H1 (cell line): ENCODE data around the gene TNRC6B. TPM values are rescaled to one million over a fixed set of nuclear protein-coding genes. Genes with fewer than 3 reads are reported as not detected.

ENCODE experiments used
- CTCF ChIA-PET: fragments of 300-600 bp; sonication (Branson Sonifier 250); formaldehyde crosslinking; loops from one replicate; lab custom pipeline; 2021; ENCODE audit not compliant: partially characterized antibody; lab: Charles Lee
- POLR2A ChIA-PET: fragments of 300-600 bp; sonication (Branson Sonifier 250); formaldehyde crosslinking; loops from one replicate; lab custom pipeline; 2021; ENCODE audit warnings: inconsistent platforms; ENCODE audit not compliant: partially characterized antibody; lab: Charles Lee
- DNase-seq, 2 experiments: peaks; one replicate each; pipeline versions ENCODE4 v3.0.0 to v3.0.0-alpha.2; 2010 to 2022; ENCODE audit warnings: low spot score in 2 of 2, low read depth in 1 of 2, mixed read lengths in 1 of 2
- FAIRE-seq: peaks from 2 replicates; lab custom pipeline; 2011; peaks lifted over from hg19 to GRCh38; lab: Jason Lieb, UNC
- H2AFZ ChIP-seq: 2 replicates; pipeline ENCODE4 v1.8.1; 2012; ENCODE audit warnings: low read length, inconsistent platforms
- H2AK5ac ChIP-seq: 2 replicates; pipeline ENCODE4 v1.6.1; 2013; ENCODE audit warnings: low read depth, low read length
- H2BK120ac ChIP-seq: replicated peaks from 2 replicates; pipeline ENCODE3; 2013; ENCODE audit warnings: low read depth, low read length, inconsistent platforms
- H2BK12ac ChIP-seq: 2 replicates; pipeline ENCODE4 v1.6.1; 2013; ENCODE audit warnings: low read depth, low read length
- H2BK15ac ChIP-seq: 2 replicates; pipeline ENCODE4 v1.6.1; 2013; ENCODE audit warnings: low read length
- H2BK20ac ChIP-seq: 2 replicates; pipeline ENCODE4 v1.6.1; 2013; ENCODE audit warnings: low read length
- H2BK5ac ChIP-seq: 2 replicates; pipeline ENCODE4 v1.6.1; 2013; ENCODE audit warnings: low read depth, low read length
- H3K14ac ChIP-seq: 2 replicates; pipeline ENCODE4 v1.6.1; 2013; ENCODE audit warnings: inconsistent platforms; ENCODE audit not compliant: insufficient read length
- H3K18ac ChIP-seq: 2 replicates; pipeline ENCODE4 v1.6.1; 2013; ENCODE audit warnings: low read length; ENCODE audit errors: extremely low read depth
- H3K23ac ChIP-seq: 2 replicates; pipeline ENCODE4 v1.6.1; 2013; ENCODE audit warnings: inconsistent platforms; ENCODE audit not compliant: insufficient read length
- H3K23me2 ChIP-seq: 2 replicates; pipeline ENCODE4 v1.6.1; 2013; ENCODE audit warnings: low read depth, low read length
- H3K27ac ChIP-seq: 2 replicates; pipeline ENCODE4 v1.6.1; 2011; ENCODE audit warnings: low read depth, low read length, inconsistent platforms
- H3K27me3 ChIP-seq, 4 experiments: replicated peaks in 1 of 4; 1 replicate in 1 of 4; 2 replicates in 3 of 4; pipeline versions ENCODE4 v1.6.1 to v1.8.1; 2011 to 2013; ENCODE audit warnings: low read length in 3 of 4, mild to moderate bottlenecking in 3 of 4, inconsistent platforms in 2 of 4, mixed read lengths in 2 of 4, moderate library complexity in 1 of 4; ENCODE audit not compliant: control insufficient read depth in 3 of 4, insufficient read depth in 3 of 4; ENCODE audit errors: extremely low read depth in 1 of 4
- H3K36me3 ChIP-seq, 4 experiments: 2 replicates each; pipeline versions ENCODE4 v1.6.1 to v1.8.1; 2011 to 2013; ENCODE audit warnings: mild to moderate bottlenecking in 4 of 4, low read length in 3 of 4, moderate library complexity in 2 of 4, control low read depth in 1 of 4, inconsistent platforms in 1 of 4; ENCODE audit not compliant: insufficient read depth in 4 of 4, control insufficient read depth in 2 of 4
- H3K4ac ChIP-seq: replicated peaks from 2 replicates; pipeline ENCODE3; 2013; ENCODE audit warnings: low read length, low read depth, mixed read lengths, inconsistent platforms; ENCODE audit not compliant: insufficient read length
- H3K4me1 ChIP-seq, 4 experiments: replicated peaks in 1 of 4; 1 replicate in 1 of 4; 2 replicates in 3 of 4; pipeline versions ENCODE4 v1.6.1 to v1.8.1; 2011 to 2013; ENCODE audit warnings: low read length in 3 of 4, inconsistent platforms in 2 of 4, mixed read lengths in 1 of 4; ENCODE audit not compliant: insufficient read depth in 4 of 4, control insufficient read depth in 3 of 4
- H3K4me2 ChIP-seq, 2 experiments: 2 replicates each; pipeline versions ENCODE4 v1.6.1 to v1.8.1; 2011 to 2013; ENCODE audit warnings: low read depth in 2 of 2, low read length in 2 of 2, control low read depth in 1 of 2, inconsistent platforms in 1 of 2, mild to moderate bottlenecking in 1 of 2; ENCODE audit not compliant: insufficient read depth in 1 of 2
- H3K4me3 ChIP-seq, 4 experiments: fragments of 200-600, 300-600 bp in 1 of 4; sonication (generic), shearing (Covaris generic), sonication (Bioruptor Twin) in 1 of 4; 2 replicates each; pipeline versions ENCODE4 v1.5.1 to v1.8.1; 2011 to 2016; ENCODE audit warnings: low read length in 4 of 4, low read depth in 3 of 4, control low read depth in 2 of 4, inconsistent platforms in 2 of 4, mild to moderate bottlenecking in 2 of 4, mixed read lengths in 1 of 4, moderate library complexity in 1 of 4; ENCODE audit not compliant: insufficient read depth in 2 of 4; ENCODE audit errors: extremely low read depth in 1 of 4
- H3K56ac ChIP-seq: replicated peaks from 2 replicates; pipeline ENCODE3; 2013; ENCODE audit warnings: low read depth, mild to moderate bottlenecking, mixed read lengths, low read length, inconsistent platforms; ENCODE audit not compliant: insufficient read length
- H3K79me1 ChIP-seq: 2 replicates; pipeline ENCODE4 v1.6.1; 2013; ENCODE audit warnings: low read depth, low read length, control low read depth
- H3K79me2 ChIP-seq, 2 experiments: 2 replicates each; pipeline versions ENCODE4 v1.6.1 to v1.8.1; 2012 to 2013; ENCODE audit warnings: low read length in 2 of 2, mild to moderate bottlenecking in 2 of 2, inconsistent platforms in 1 of 2; ENCODE audit not compliant: insufficient read depth in 2 of 2, control insufficient read depth in 1 of 2
- H3K9ac ChIP-seq, 4 experiments: replicated peaks in 1 of 4; 1 replicate in 1 of 4; 2 replicates in 3 of 4; pipeline versions ENCODE4 v1.6.1 to v1.8.1; 2011 to 2013; ENCODE audit warnings: low read depth in 3 of 4, low read length in 3 of 4, control low read depth in 2 of 4, mild to moderate bottlenecking in 2 of 4, moderate library complexity in 2 of 4, inconsistent platforms in 1 of 4; ENCODE audit errors: extremely low read depth in 1 of 4
- H3K9me3 ChIP-seq, 2 experiments: 2 replicates each; pipeline versions ENCODE4 v1.6.1 to v1.8.1; 2012 to 2013; ENCODE audit warnings: mild to moderate bottlenecking in 2 of 2, moderate library complexity in 2 of 2, control low read depth in 1 of 2, inconsistent platforms in 1 of 2, low read depth in 1 of 2, low read length in 1 of 2, mixed read lengths in 1 of 2; ENCODE audit not compliant: insufficient read depth in 2 of 2
- H4K20me1 ChIP-seq, 2 experiments: replicated peaks in 1 of 2; 2 replicates each; pipeline versions ENCODE3 to v1.8.1; 2011 to 2013; ENCODE audit warnings: inconsistent platforms in 2 of 2, low read length in 2 of 2, mild to moderate bottlenecking in 1 of 2; ENCODE audit not compliant: insufficient read depth in 2 of 2, control insufficient read depth in 1 of 2
- H4K5ac ChIP-seq: 2 replicates; pipeline ENCODE4 v1.6.1; 2013; ENCODE audit warnings: low read length, low read depth, mixed read lengths, inconsistent platforms; ENCODE audit not compliant: insufficient read length
- H4K8ac ChIP-seq: 2 replicates; pipeline ENCODE4 v1.8.0; 2013; ENCODE audit warnings: mild to moderate bottlenecking, moderate library complexity, low read length, inconsistent platforms; ENCODE audit not compliant: insufficient read depth; ENCODE audit errors: extremely low read depth
- H4K91ac ChIP-seq: replicated peaks from 2 replicates; pipeline ENCODE3; 2013; ENCODE audit warnings: low read length, mixed read lengths, inconsistent platforms; ENCODE audit not compliant: insufficient read length
- CBX5 ChIP-seq: fragments of 300-800, 300-1000 bp; sonication (generic); IDR thresholded peaks from 2 replicates; pipeline ENCODE4 v1.7.1; 2016; ENCODE audit warnings: antibody characterized with exemption, low read length, low read depth
- JUND ChIP-seq: IDR thresholded peaks from 2 replicates; pipeline ENCODE4 v1.6.1; 2011; ENCODE audit warnings: mild to moderate bottlenecking, improper control_type of control experiment, low read length
- WGBS, 2 experiments: shearing (Covaris generic) in 1 of 2; methylation state at CpG; one replicate each; pipeline versions ENCODE4 v1.1.6 to v1.1.7; 2013 to 2015; ENCODE audit warnings: low lambda C conversion rate in 2 of 2, mixed read lengths in 2 of 2, inconsistent platforms in 1 of 2, low coverage in 1 of 2, missing lambda C conversion rate in 1 of 2; ENCODE audit not compliant: insufficient replicate concordance in 2 of 2, insufficient coverage in 1 of 2, insufficient read length in 1 of 2; ENCODE audit errors: extremely low coverage in 1 of 2, missing lambda C conversion rate in 1 of 2; 5-methylcytosine and 5-hydroxymethylcytosine counted together
- long read RNA-seq, 2 experiments: library from RNA in 1 of 2; library from capped mRNA in 1 of 2; stranded (forward); transcript quantifications; one replicate each; pipeline ENCODE4 v2.0.0, GENCODE V29; 2021; ENCODE audit warnings: inconsistent platforms in 1 of 2
- polyA minus RNA-seq, 3 experiments: library from RNA; depleted of rRNA, polyadenylated mRNA; stranded (reverse); fragments of >200 nt; gene quantifications; 1 replicate in 2 of 3; 2 replicates in 1 of 3; pipeline ENCODE4 v1.2.3, GENCODE V29; 2011
- polyA plus RNA-seq, 7 experiments: library from polyadenylated mRNA; depleted of rRNA in 3 of 7; stranded (reverse) in 5 of 7; unstranded in 2 of 7; fragments of >200 nt in 5 of 7; fragments of 200-250 nt in 2 of 7; gene quantifications; 1 replicate in 5 of 7; 2 replicates in 1 of 7; 4 replicates in 1 of 7; pipeline versions ENCODE4 v1.2.1 to v1.2.3, GENCODE V29; 2011 to 2013; ENCODE audit warnings: missing spikeins in 2 of 7, mixed read lengths in 2 of 7
- total RNA-seq: library from RNA; stranded (reverse); fragmentation: NEBNext Ultra II Directional; extraction: Animal tissue kit (Norgen Biotek cat#: 25700); gene quantifications from 2 replicates; pipeline ENCODE4 v1.2.1, GENCODE V29; 2021

TNRC6B gene
- total RNA-seq = 45.5 and 48.9 TPM in 2 replicates
- polyA plus RNA-seq (2011; rRNA removed) = 12.5 and 13.2 TPM in 2 replicates
- polyA plus RNA-seq (2011; cell fraction: cytosol; rRNA removed) = 12.7 TPM
- polyA plus RNA-seq (2011; cell fraction: nucleus; rRNA removed) = 28.6 TPM
- polyA plus RNA-seq (2012, experiment 1 of 2) = 12.5 to 15.8 TPM (median 12.7 TPM) in 4 replicates
- polyA plus RNA-seq (2012, experiment 2 of 2) = 7.8 TPM
- polyA plus RNA-seq (2013, experiment 1 of 2) = 8.5 TPM
- polyA plus RNA-seq (2013, experiment 2 of 2) = 7.6 TPM
- polyA minus RNA-seq (2011; rRNA and poly(A)+ RNA removed) = 64.5 and 70.8 TPM in 2 replicates
- 34.3 TPM for polyA minus RNA-seq (2011; cell fraction: cytosol; rRNA and poly(A)+ RNA removed)
- polyA minus RNA-seq (2011; cell fraction: nucleus; rRNA and poly(A)+ RNA removed) = 75.0 TPM
- long read RNA-seq, experiment 1, partial matches to known transcripts = 11 of 17 reads
- long read RNA-seq, experiment 1, other reads (novel, unspliced or antisense) = 6 of 17 reads
- long read RNA-seq, experiment 2, partial matches to known transcripts = 4 of 7 reads
- long read RNA-seq, experiment 2, other reads (novel, unspliced or antisense) = 3 of 7 reads

- Histone ChIP-seq H3K18ac (peak within 1 kb of the TSS; percentile 98), H3K27me3 (no peaks in the 10 kb centered on the region), H3K9me3 (no peaks in the 10 kb centered on the region), H4K5ac (peak within 1 kb of the TSS; percentile 92), H3K79me2 (peaks cover 30 to 56% of the 10 kb centered on the region in 2 experiments), H3K4me2 (peak within 1 kb of the TSS; percentile 74 to 88), H3K9ac (peak within 1 kb of the TSS; percentile 87 to 97 (median 93)), H3K4me3 (peak within 1 kb of the TSS; percentile 71 to 95 (median 86)), H2BK20ac (0 out of 2 replicates have a peak within 1 kb of the TSS, but pooled peaks have one; percentile 13), H3K56ac (peak within 1 kb of the TSS; percentile 98), H3K79me1 (peaks cover 7% of the 10 kb centered on the region; the same call in 1 of the 2 replicates), H2AK5ac (peak within 1 kb of the TSS; percentile 87; the same call in 1 of the 2 replicates), H3K36me3 (no peaks in the 10 kb centered on the region), H4K8ac (peak within 1 kb of the TSS; percentile 64; the same call in 1 of the 2 replicates), H3K23ac (no peak within 1 kb of the TSS), H3K14ac (no peak within 1 kb of the TSS), H2AFZ (no peak within 1 kb of the TSS), H3K4ac (peak within 1 kb of the TSS; percentile 94), H2BK15ac (peak within 1 kb of the TSS; percentile 23; the same call in 1 of the 2 replicates), H3K23me2 (peaks cover 10% of the 10 kb centered on the region), H2BK12ac (peak within 1 kb of the TSS; percentile 82), H4K91ac (peak within 1 kb of the TSS; percentile 96), H3K4me1 (peaks cover 2 to 16% (median 9%) of the 10 kb centered on the region in 4 experiments; a peak in 6 of 7 replicates), H2BK5ac (peak within 1 kb of the TSS; percentile 95), H3K27ac (peak within 1 kb of the TSS; percentile 88), H4K20me1 (peaks cover 2 to 3% of the 10 kb centered on the region in 2 experiments), H2BK120ac (peak within 1 kb of the TSS; percentile 84)
- FAIRE-seq = peak; percentile 94
- whole genome bisulfite sequencing, 2 experiments = 1% methylated on average over 10 of the region's 10 CpGs; no CpG with 5 or more reads in 1 of the 2 experiments
- ChIA-PET CTCF (interaction anchor here (0.8 to 1.5 kb wide), 6 partner anchors 13 to 225 kb away, joined by 3 to 6 read pairs (median 4); no protein-coding TSS in a partner anchor), POLR2A (interaction anchor here (0.6 to 9.1 kb wide), 34 partner anchors 11 to 577 kb away, joined by 3 to 224 read pairs (median 4); partner anchors contain the start of gene ADSL)
- peak; percentile 65 to 75 for DNase-seq
- no peak for TF ChIP-seq CBX5
- 0 out of 2 replicates have a peak, but pooled peaks have one; percentile 20 for TF ChIP-seq JUND
Observed at GRCh38 chr22:40177738-40178416, at the start of gene TNRC6B. Gene TNRC6B (plus strand): TSS chr22:40177925. CDS start chr22:40178136, 211 bp downstream.
